Endothelial cell of umbilical vein (primary cell): Measurements from ENCODE around the gene RIOX2. TPM values are rescaled to one million over a fixed set of nuclear protein-coding genes. Genes with fewer than 3 reads are reported as not detected.

Experiments used
- BruUV-seq: library from RNA; stranded (reverse); fragments of 400-500 nt; replicated peaks from 2 replicates; lab custom pipeline; 2021; lab: Mats Ljungman, UMichigan
- CTCF ChIA-PET: fragments of 300-600, 350-600 bp; sonication (Branson Sonifier 250); formaldehyde crosslinking; loops from one replicate; lab custom pipeline; 2021; ENCODE audit warnings: antibody characterized with exemption, inconsistent platforms; lab: Charles Lee
- POLR2A ChIA-PET: fragments of 300-600, 350-600 bp; sonication (Branson Sonifier 250); formaldehyde crosslinking; loops from one replicate; lab custom pipeline; 2021; ENCODE audit warnings: antibody characterized with exemption, inconsistent platforms; lab: Charles Lee
- DNase-seq: peaks from one replicate; pipeline ENCODE4 v3.0.0-alpha.2; 2011; ENCODE audit warnings: low read depth, low spot score
- FAIRE-seq: peaks from 2 replicates; lab custom pipeline; 2011; peaks lifted over from hg19 to GRCh38; lab: Jason Lieb, UNC
- H2AFZ ChIP-seq: 2 replicates; pipeline ENCODE4 v1.6.0; 2012; ENCODE audit warnings: low read depth, low read length, control low read depth, inconsistent platforms
- H3K27ac ChIP-seq: 2 replicates; pipeline ENCODE4 v1.5.1; 2011; ENCODE audit warnings: low read depth, mild to moderate bottlenecking, control low read depth, low read length, moderate library complexity; ENCODE audit not compliant: insufficient read depth
- H3K27me3 ChIP-seq, 2 experiments: 2 replicates each; pipeline versions ENCODE4 v1.6.0 to v1.6.1; 2011; ENCODE audit warnings: low read length in 2 of 2, mixed read lengths in 1 of 2; ENCODE audit not compliant: control insufficient read depth in 2 of 2, insufficient read depth in 2 of 2
- H3K36me3 ChIP-seq, 2 experiments: 2 replicates in 1 of 2; 3 replicates in 1 of 2; pipeline ENCODE4 v1.5.1; 2011; ENCODE audit warnings: low read length in 2 of 2, mild to moderate bottlenecking in 1 of 2, moderate library complexity in 1 of 2; ENCODE audit not compliant: control insufficient read depth in 2 of 2, insufficient read depth in 2 of 2; ENCODE audit errors: extremely low read depth in 1 of 2
- H3K4me1 ChIP-seq: 3 replicates; pipeline ENCODE4 v1.5.1; 2011; ENCODE audit warnings: mild to moderate bottlenecking, low read length; ENCODE audit not compliant: control insufficient read depth, insufficient read depth; ENCODE audit errors: extremely low read depth
- H3K4me2 ChIP-seq: 2 replicates; pipeline ENCODE4 v1.6.1; 2011; ENCODE audit warnings: low read length, control low read depth, mixed read lengths; ENCODE audit not compliant: insufficient read depth
- H3K4me3 ChIP-seq, 3 experiments: fragments of 200-600 bp in 1 of 3; sonication (generic), shearing (Covaris generic) in 1 of 3; replicated peaks in 1 of 3; 2 replicates each; pipeline ENCODE4 v1.5.1; 2011 to 2016; ENCODE audit warnings: control low read depth in 3 of 3, low read length in 3 of 3, mild to moderate bottlenecking in 2 of 3, inconsistent platforms in 1 of 3, low read depth in 1 of 3, moderate library complexity in 1 of 3; ENCODE audit not compliant: insufficient read depth in 1 of 3
- H3K79me2 ChIP-seq: 2 replicates; pipeline ENCODE4 v1.6.0; 2012; ENCODE audit warnings: low read length, inconsistent platforms; ENCODE audit not compliant: control insufficient read depth, insufficient read depth
- H3K9ac ChIP-seq: replicated peaks from 2 replicates; pipeline ENCODE3; 2011; ENCODE audit warnings: low read length, control low read depth; ENCODE audit not compliant: insufficient read depth; ENCODE audit errors: extremely low read depth
- H3K9me1 ChIP-seq: replicated peaks from 3 replicates; pipeline ENCODE4 v1.6.0; 2011; ENCODE audit warnings: mild to moderate bottlenecking, low read length; ENCODE audit not compliant: control insufficient read depth, insufficient read depth; ENCODE audit errors: extremely low read depth
- H3K9me3 ChIP-seq: replicated peaks from 2 replicates; pipeline ENCODE4 v1.5.1; 2012; ENCODE audit warnings: low read length, inconsistent platforms; ENCODE audit not compliant: control insufficient read depth, insufficient read depth
- H4K20me1 ChIP-seq: replicated peaks from 2 replicates; pipeline ENCODE3; 2011; ENCODE audit warnings: mild to moderate bottlenecking, low read length; ENCODE audit not compliant: control insufficient read depth, insufficient read depth; ENCODE audit errors: extremely low read depth
- EZH2 ChIP-seq: IDR thresholded peaks from 2 replicates; pipeline ENCODE4 v1.6.1; 2012; ENCODE audit warnings: borderline replicate concordance, low read depth, mild to moderate bottlenecking, moderate library complexity, low read length, inconsistent platforms; ENCODE audit not compliant: severe bottlenecking
- FOS ChIP-seq: IDR thresholded peaks from 2 replicates; pipeline ENCODE4 v1.6.1; 2011; ENCODE audit warnings: mild to moderate bottlenecking, low read length, moderate library complexity, borderline replicate concordance; ENCODE audit not compliant: insufficient read depth
- GATA2 ChIP-seq: IDR thresholded peaks from 2 replicates; pipeline ENCODE4 v1.7.0; 2011; ENCODE audit warnings: low read depth, mild to moderate bottlenecking, moderate library complexity, mixed read lengths, low read length; ENCODE audit not compliant: insufficient read length, insufficient read depth
- JUN ChIP-seq: IDR thresholded peaks from 2 replicates; pipeline ENCODE4 v1.6.1; 2011; ENCODE audit warnings: borderline replicate concordance, low read depth; ENCODE audit not compliant: insufficient read length, insufficient read depth
- MYC ChIP-seq: IDR thresholded peaks from one replicate; pipeline ENCODE4 v1.6.1; 2011; ENCODE audit warnings: mild to moderate bottlenecking, low read depth, low read length
- POLR2A ChIP-seq: IDR thresholded peaks from 2 replicates; pipeline ENCODE4 v1.6.1; 2012; ENCODE audit warnings: low read depth, mild to moderate bottlenecking, control low read depth, low read length
- POLR2AphosphoS5 ChIP-seq: IDR thresholded peaks from 2 replicates; pipeline ENCODE4 v1.6.1; 2012; ENCODE audit warnings: low read depth, mild to moderate bottlenecking, control low read depth, low read length, moderate library complexity; ENCODE audit not compliant: insufficient read depth
- dilution Hi-C: fragments of 300-500 bp; cut with MboI; formaldehyde crosslinking; loops from one replicate; pipeline ENCODE4 v1.15.0; 2019; ENCODE audit warnings: low sequenced_read_pairs; ENCODE audit not compliant: extremely low pct_ligation_motif_present
- intact Hi-C: fragments of 100-400 bp; cut with micrococcal nuclease; formaldehyde crosslinking; loops from one replicate; pipeline ENCODE4 v1.10.0; 2022
- polyA plus RNA-seq, 4 experiments: library from polyadenylated mRNA; depleted of rRNA in 3 of 4; stranded (reverse) in 3 of 4; unstranded in 1 of 4; fragments of >200 nt; gene quantifications; 2 replicates each; pipeline versions ENCODE4 v1.2.1 to v1.2.3, GENCODE V29; 2011 to 2012; ENCODE audit warnings: missing spikeins in 1 of 4
- total RNA-seq: library from RNA; stranded (reverse); gene quantifications from 2 replicates; pipeline ENCODE4 v1.2.3, GENCODE V29; 2021
- TF ChIP-seq, protein P1 (sequence below), 2 donors: IDR thresholded peaks; 1 replicate in 1 of 2; 2 replicates in 1 of 2; pipeline ENCODE4 v1.5.1; 2011; ENCODE audit warnings: low read length in 2 of 2, mild to moderate bottlenecking in 2 of 2, moderate library complexity in 2 of 2, control low read depth in 1 of 2, inconsistent platforms in 1 of 2, low read depth in 1 of 2; ENCODE audit not compliant: insufficient read depth in 1 of 2; ENCODE audit errors: extremely low read depth in 1 of 2
- TF ChIP-seq, protein P2 (sequence below): IDR thresholded peaks from 2 replicates; pipeline ENCODE4 v1.6.1; 2011; ENCODE audit not compliant: insufficient read depth, insufficient read length

The RIOX2 gene
- total and polyA plus RNA-seq, 2 donors (not counting 3 experiments of a cell fraction or from before 2014, with no cell fraction given): 14.5 to 30.5 TPM

DNA sequence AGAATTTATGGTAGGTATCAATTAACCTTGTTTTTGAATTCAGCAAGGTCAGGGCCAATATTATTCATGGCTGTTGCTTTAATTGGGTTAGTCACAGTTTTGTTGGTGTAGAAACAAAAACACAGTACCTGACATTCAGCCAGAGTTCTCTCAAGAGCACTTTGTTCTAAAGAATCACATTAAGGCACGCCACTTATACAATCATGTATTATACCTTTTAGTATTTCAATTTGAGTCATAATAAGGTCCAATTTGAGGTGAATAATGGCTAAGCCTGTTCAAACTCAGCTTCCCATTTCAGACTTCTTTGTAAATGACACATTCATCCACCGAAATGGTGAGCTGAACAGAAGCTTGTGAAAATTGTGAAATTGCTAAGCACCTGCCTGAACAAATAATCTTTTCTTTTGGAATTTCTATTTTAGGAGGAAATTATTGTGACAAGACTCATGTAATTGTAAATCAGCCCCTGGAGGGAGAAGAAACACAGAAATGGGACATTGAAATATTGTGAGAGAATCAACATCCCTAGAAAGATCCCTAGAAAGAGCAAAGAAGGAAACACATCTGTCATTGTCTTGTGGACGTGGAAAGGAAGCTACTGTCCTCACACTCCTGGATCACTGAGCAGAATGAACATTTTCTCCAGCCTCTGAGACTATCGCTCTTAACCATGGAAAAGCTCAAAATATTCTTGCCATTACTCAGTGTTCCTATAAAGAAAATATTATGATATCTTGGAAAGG is 29.3 kb downstream of the RIOX2 start:
- DNase-seq (no peak), FAIRE-seq (no peak)
- Histone ChIP-seq H3K27me3 (no peaks in the 10 kb centered on the region), H3K4me3 (no peak overlapping the region), H3K4me1 (no peaks in the 10 kb centered on the region), H3K9me1 (no peaks in the 10 kb centered on the region), H3K36me3 (peaks cover 7 to 30% of the 10 kb centered on the region in 2 experiments), H3K4me2 (no peak overlapping the region), H3K27ac (no peak overlapping the region), H3K9ac (no peak overlapping the region), H4K20me1 (no peaks in the 10 kb centered on the region), H2AFZ (no peak overlapping the region), H3K79me2 (no peaks in the 10 kb centered on the region), H3K9me3 (no peaks in the 10 kb centered on the region)
- POLR2A ChIA-PET: no interaction called here
- dilution Hi-C loops: no loop called here
- CTCF ChIA-PET: interaction anchor here (0.6 to 1.7 kb wide), 4 partner anchors 12 to 114 kb away, joined by 4 to 7 read pairs (median 6); no protein-coding TSS in a partner anchor
- intact Hi-C loops: no loop called here
- TF ChIP-seq FOS (no peak), POLR2AphosphoS5 (no peak), POLR2A (no peak), JUN (no peak), EZH2 (no peak), GATA2 (no peak), MYC (no peak)
- TF ChIP-seq, protein P1, sequence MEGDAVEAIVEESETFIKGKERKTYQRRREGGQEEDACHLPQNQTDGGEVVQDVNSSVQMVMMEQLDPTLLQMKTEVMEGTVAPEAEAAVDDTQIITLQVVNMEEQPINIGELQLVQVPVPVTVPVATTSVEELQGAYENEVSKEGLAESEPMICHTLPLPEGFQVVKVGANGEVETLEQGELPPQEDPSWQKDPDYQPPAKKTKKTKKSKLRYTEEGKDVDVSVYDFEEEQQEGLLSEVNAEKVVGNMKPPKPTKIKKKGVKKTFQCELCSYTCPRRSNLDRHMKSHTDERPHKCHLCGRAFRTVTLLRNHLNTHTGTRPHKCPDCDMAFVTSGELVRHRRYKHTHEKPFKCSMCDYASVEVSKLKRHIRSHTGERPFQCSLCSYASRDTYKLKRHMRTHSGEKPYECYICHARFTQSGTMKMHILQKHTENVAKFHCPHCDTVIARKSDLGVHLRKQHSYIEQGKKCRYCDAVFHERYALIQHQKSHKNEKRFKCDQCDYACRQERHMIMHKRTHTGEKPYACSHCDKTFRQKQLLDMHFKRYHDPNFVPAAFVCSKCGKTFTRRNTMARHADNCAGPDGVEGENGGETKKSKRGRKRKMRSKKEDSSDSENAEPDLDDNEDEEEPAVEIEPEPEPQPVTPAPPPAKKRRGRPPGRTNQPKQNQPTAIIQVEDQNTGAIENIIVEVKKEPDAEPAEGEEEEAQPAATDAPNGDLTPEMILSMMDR (IDR thresholded peaks at IDR 0.05; ENCODE audit: extremely low read depth in 1 of 2, insufficient read depth in 1 of 2, low read depth in 1 of 2, low read length in 2 of 2): no peak
- TF ChIP-seq, protein P2, sequence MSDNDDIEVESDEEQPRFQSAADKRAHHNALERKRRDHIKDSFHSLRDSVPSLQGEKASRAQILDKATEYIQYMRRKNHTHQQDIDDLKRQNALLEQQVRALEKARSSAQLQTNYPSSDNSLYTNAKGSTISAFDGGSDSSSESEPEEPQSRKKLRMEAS: no peak
- no TSS peak for BruUV-seq
